Loucy (cell line): ENCODE results near the gene NUP88.

ENCODE experiments used
- H2AFZ ChIP-seq: fragments of 200-600 bp; sonication (generic); 2 replicates; pipeline ENCODE4 v1.6.0; 2016; ENCODE audit warnings: antibody characterized with exemption, mild to moderate bottlenecking, low read length, moderate library complexity
- H3F3A ChIP-seq: fragments of 200-600 bp; 2 replicates; pipeline ENCODE4 v1.6.0; 2016; ENCODE audit warnings: antibody characterized with exemption, low read depth, mild to moderate bottlenecking
- H3K27me3 ChIP-seq: fragments of 200-600 bp; sonication (generic); 2 replicates; pipeline ENCODE4 v1.6.1; 2014; ENCODE audit warnings: low read length, mild to moderate bottlenecking; ENCODE audit not compliant: insufficient read depth, poor library complexity, severe bottlenecking
- H3K36me3 ChIP-seq: fragments of 200-600 bp; sonication (generic); 2 replicates; pipeline ENCODE4 v1.6.1; 2016; ENCODE audit warnings: low read length; ENCODE audit not compliant: insufficient read depth
- H3K4me1 ChIP-seq: fragments of 200-600 bp; sonication (generic); 2 replicates; pipeline ENCODE4 v1.5.1; 2014; ENCODE audit warnings: low read length, mild to moderate bottlenecking; ENCODE audit not compliant: insufficient read depth, poor library complexity, severe bottlenecking
- H3K4me2 ChIP-seq: fragments of 200-600 bp; sonication (generic); 2 replicates; pipeline ENCODE4 v1.6.0; 2014; ENCODE audit warnings: antibody characterized with exemption, low read length, low read depth, mild to moderate bottlenecking; ENCODE audit not compliant: poor library complexity, severe bottlenecking
- H3K4me3 ChIP-seq: fragments of 200-600 bp; sonication (generic); 2 replicates; pipeline ENCODE4 v1.5.1; 2014; ENCODE audit warnings: low read length, mild to moderate bottlenecking, mixed read lengths; ENCODE audit not compliant: poor library complexity, severe bottlenecking
- H3K79me2 ChIP-seq: fragments of 200-600 bp; sonication (generic); 2 replicates; pipeline ENCODE4 v1.6.1; 2014; ENCODE audit warnings: low read length; ENCODE audit not compliant: insufficient read depth
- H3K9ac ChIP-seq: fragments of 200-600 bp; sonication (generic); 2 replicates; pipeline ENCODE4 v1.6.0; 2014; ENCODE audit warnings: mild to moderate bottlenecking, low read depth, low read length, moderate library complexity; ENCODE audit not compliant: poor library complexity, severe bottlenecking
- H3K9me2 ChIP-seq: fragments of 200-600 bp; sonication (generic); replicated peaks from 2 replicates; pipeline ENCODE4 v1.6.1; 2016; ENCODE audit warnings: low read depth, low read length, mixed read lengths
- H3K9me3 ChIP-seq: fragments of 200-600 bp; sonication (generic); 2 replicates; pipeline ENCODE4 v1.6.1; 2014; ENCODE audit warnings: mild to moderate bottlenecking, antibody characterized with exemption, low read length, low read depth; ENCODE audit not compliant: insufficient read depth
- H4K20me1 ChIP-seq: fragments of 200-600 bp; sonication (generic); 2 replicates; pipeline ENCODE4 v1.6.0; 2014; ENCODE audit warnings: antibody characterized with exemption, low read length, mild to moderate bottlenecking; ENCODE audit not compliant: insufficient read depth, poor library complexity, severe bottlenecking
- CTCF ChIP-seq: fragments of 200-600 bp; sonication (generic); conservative IDR thresholded peaks from 2 replicates; pipeline ENCODE4 v1.5.1; 2014; ENCODE audit warnings: mild to moderate bottlenecking, antibody characterized with exemption, low read length
- EZH2phosphoT487 ChIP-seq: fragments of 200-600 bp; IDR thresholded peaks from 2 replicates; pipeline ENCODE4 v1.6.1; 2018; ENCODE audit warnings: antibody characterized with exemption, mild to moderate bottlenecking, moderate library complexity, borderline replicate concordance

NUP88 gene

GRCh38 chr17:5399767-5400166 lies 19.7 kb downstream of the NUP88 start:
- Histone ChIP-seq H3K9ac (no peak overlapping the region), H3K79me2 (0 out of 2 replicates have a peak, but pooled peaks cover 3% of the 10 kb centered on the region), H4K20me1 (no peaks in the 10 kb centered on the region), H3K9me3 (no peaks in the 10 kb centered on the region), H3K27me3 (no peaks in the 10 kb centered on the region), H2AFZ (no peak overlapping the region), H3K4me1 (no peaks in the 10 kb centered on the region), H3K36me3 (peaks cover 88% of the 10 kb centered on the region), H3F3A (no peaks in the 10 kb centered on the region), H3K9me2 (no peaks in the 10 kb centered on the region), H3K4me2 (no peak overlapping the region), H3K4me3 (no peak overlapping the region)
- TF ChIP-seq EZH2phosphoT487 = no peak
- TF ChIP-seq CTCF = no peak

- H3K4me3 ChIP-seq = no peak overlapping the region
- H3K27me3 ChIP-seq = no peaks in the 10 kb centered on the region
- TF ChIP-seq CTCF = no peak
- no peak for TF ChIP-seq EZH2phosphoT487
- no peak overlapping the region for H2AFZ ChIP-seq
- 0 out of 2 replicates have a peak, but pooled peaks cover 1% of the 10 kb centered on the region for H3K79me2 ChIP-seq
- H3K9ac ChIP-seq = no peak overlapping the region
- no peaks in the 10 kb centered on the region for H3K4me1 ChIP-seq
- no peaks in the 10 kb centered on the region for H3K9me2 ChIP-seq
- no peak overlapping the region for H3K4me2 ChIP-seq
- H3F3A ChIP-seq = no peaks in the 10 kb centered on the region
- no peaks in the 10 kb centered on the region for H4K20me1 ChIP-seq
- peaks cover 93% of the 10 kb centered on the region for H3K36me3 ChIP-seq
- no peaks in the 10 kb centered on the region for H3K9me3 ChIP-seq
Observed at GRCh38 chr17:5396612-5397011, 22.9 kb downstream of the NUP88 start.

- Histone ChIP-seq H3K4me2 (no peak overlapping the region), H3K9me2 (no peaks in the 10 kb centered on the region), H3K9ac (no peak overlapping the region), H3K9me3 (no peaks in the 10 kb centered on the region), H3F3A (no peaks in the 10 kb centered on the region), H3K79me2 (no peaks in the 10 kb centered on the region), H4K20me1 (no peaks in the 10 kb centered on the region), H3K4me1 (no peaks in the 10 kb centered on the region), H3K27me3 (no peaks in the 10 kb centered on the region), H3K4me3 (no peak overlapping the region), H3K36me3 (peaks cover 91% of the 10 kb centered on the region; the same call in 1 of the 2 replicates), H2AFZ (no peak overlapping the region)
- no peak for TF ChIP-seq EZH2phosphoT487
- no peak for TF ChIP-seq CTCF
Observed at GRCh38 chr17:5391678-5392077, 27.8 kb downstream of the NUP88 start.
